K562 (cell line): Measurements from ENCODE around the gene CASP2. TPM values are rescaled to one million over a fixed set of nuclear protein-coding genes. Genes with fewer than 3 reads are reported as not detected.

Experiments
- ARID2 ChIP-seq: fragments of 450-650 bp; IDR thresholded peaks from 2 replicates; pipeline ENCODE4 v1.6.1; 2017; ENCODE audit warnings: antibody characterized with exemption, mild to moderate bottlenecking
- CREM ChIP-seq: IDR thresholded peaks from 2 replicates; pipeline ENCODE4 v1.6.1; 2014; ENCODE audit warnings: antibody characterized with exemption, low read depth
- FOS ChIP-seq: IDR thresholded peaks from 3 replicates; pipeline ENCODE4 v1.6.1; 2011; ENCODE audit not compliant: insufficient read length; ENCODE audit errors: extremely low read depth
- KDM1A ChIP-seq, 2 experiments: fragments of 450-650 bp; IDR thresholded peaks; 2 replicates each; pipeline ENCODE4 v1.6.1; 2016; ENCODE audit warnings: mild to moderate bottlenecking in 2 of 2
- KLF6 ChIP-seq: fragments of 250-450 bp; sonication (Bioruptor Pico); IDR thresholded peaks from 2 replicates; pipeline ENCODE4 v1.4.0; 2020; ENCODE audit warnings: mild to moderate bottlenecking, moderate library complexity, borderline replicate concordance
- MCM5 ChIP-seq: fragments of 450-650 bp; IDR thresholded peaks from 2 replicates; pipeline ENCODE4 v1.6.1; 2016; ENCODE audit warnings: low read depth
- NFATC3 ChIP-seq: fragments of 450-650 bp; IDR thresholded peaks from 2 replicates; pipeline ENCODE4 v1.6.1; 2017; ENCODE audit warnings: mild to moderate bottlenecking
- SNRNP70 ChIP-seq: fragments of 200-400 bp; formaldehyde crosslinking; optimal IDR thresholded peaks from 2 replicates; pipeline ENCODE3; 2017; ENCODE audit warnings: low read depth, low read length
- ZNF124 ChIP-seq: sonication (generic); formaldehyde crosslinking; IDR thresholded peaks from 2 replicates; pipeline ENCODE4 v1.8.1; 2022; ENCODE audit warnings: missing genetic modification reagents
- ZNF197 ChIP-seq: fragments of 200-800 bp; sonication (Bioruptor generic); IDR thresholded peaks from 2 replicates; pipeline ENCODE4 v1.6.1; 2016; ENCODE audit warnings: low read depth, missing genetic modification characterization, missing compliant biosample characterization
- polyA plus RNA-seq, 8 experiments: library from polyadenylated mRNA; depleted of rRNA in 4 of 8; stranded (reverse) in 5 of 8; unstranded in 3 of 8; fragments of >200 nt; fragmentation: Nextera tagmentation in 2 of 8; fragmentation: Illumina TruSeq in 1 of 8; extraction: Ambion mirVana in 2 of 8; extraction: Trizol in 1 of 8; gene quantifications; 2 replicates each; pipeline versions ENCODE4 v1.2.1 to v1.2.3, GENCODE V29; 2011 to 2014; ENCODE audit warnings: inconsistent platforms in 1 of 8, missing spikeins in 1 of 8
- total RNA-seq, 7 experiments: library from RNA; depleted of rRNA in 6 of 7; stranded (reverse); fragments of >200 nt in 6 of 7; fragmentation: Illumina TruSeq in 2 of 7; extraction: Trizol in 2 of 7; gene quantifications; 2 replicates each; pipeline versions ENCODE4 v1.2.1 to v1.2.3, GENCODE V29; 2011 to 2021; ENCODE audit warnings: low replicate concordance in 1 of 7
- TF ChIP-seq, protein P1 (sequence below): fragments of 200-600 bp; sonication (generic); IDR thresholded peaks from one replicate; pipeline ENCODE4 v1.6.1; 2012; ENCODE audit warnings: mild to moderate bottlenecking, low read depth, low read length, inconsistent platforms
- TF ChIP-seq, protein P2 (sequence below): sonication (generic); formaldehyde crosslinking; IDR thresholded peaks from 2 replicates; pipeline ENCODE4 v1.8.1; 2023; ENCODE audit warnings: mild to moderate bottlenecking, missing genetic modification reagents
- TF ChIP-seq, protein P3 (sequence below): fragments of 250-450 bp; sonication (Bioruptor Pico); IDR thresholded peaks from 2 replicates; pipeline ENCODE4 v1.8.0; 2022; ENCODE audit warnings: moderate library complexity, mild to moderate bottlenecking, inconsistent platforms

CASP2 gene
- total and polyA plus RNA-seq, 9 of the 15 experiments (the other 6 are each of a cell fraction or from before 2014, with no cell fraction given), result 18.8 to 64.9 (median 24.1) TPM

GRCh38 chr7:143287935-143288826 lies at the start of gene CASP2 (continued):
- TF ChIP-seq, protein P1, sequence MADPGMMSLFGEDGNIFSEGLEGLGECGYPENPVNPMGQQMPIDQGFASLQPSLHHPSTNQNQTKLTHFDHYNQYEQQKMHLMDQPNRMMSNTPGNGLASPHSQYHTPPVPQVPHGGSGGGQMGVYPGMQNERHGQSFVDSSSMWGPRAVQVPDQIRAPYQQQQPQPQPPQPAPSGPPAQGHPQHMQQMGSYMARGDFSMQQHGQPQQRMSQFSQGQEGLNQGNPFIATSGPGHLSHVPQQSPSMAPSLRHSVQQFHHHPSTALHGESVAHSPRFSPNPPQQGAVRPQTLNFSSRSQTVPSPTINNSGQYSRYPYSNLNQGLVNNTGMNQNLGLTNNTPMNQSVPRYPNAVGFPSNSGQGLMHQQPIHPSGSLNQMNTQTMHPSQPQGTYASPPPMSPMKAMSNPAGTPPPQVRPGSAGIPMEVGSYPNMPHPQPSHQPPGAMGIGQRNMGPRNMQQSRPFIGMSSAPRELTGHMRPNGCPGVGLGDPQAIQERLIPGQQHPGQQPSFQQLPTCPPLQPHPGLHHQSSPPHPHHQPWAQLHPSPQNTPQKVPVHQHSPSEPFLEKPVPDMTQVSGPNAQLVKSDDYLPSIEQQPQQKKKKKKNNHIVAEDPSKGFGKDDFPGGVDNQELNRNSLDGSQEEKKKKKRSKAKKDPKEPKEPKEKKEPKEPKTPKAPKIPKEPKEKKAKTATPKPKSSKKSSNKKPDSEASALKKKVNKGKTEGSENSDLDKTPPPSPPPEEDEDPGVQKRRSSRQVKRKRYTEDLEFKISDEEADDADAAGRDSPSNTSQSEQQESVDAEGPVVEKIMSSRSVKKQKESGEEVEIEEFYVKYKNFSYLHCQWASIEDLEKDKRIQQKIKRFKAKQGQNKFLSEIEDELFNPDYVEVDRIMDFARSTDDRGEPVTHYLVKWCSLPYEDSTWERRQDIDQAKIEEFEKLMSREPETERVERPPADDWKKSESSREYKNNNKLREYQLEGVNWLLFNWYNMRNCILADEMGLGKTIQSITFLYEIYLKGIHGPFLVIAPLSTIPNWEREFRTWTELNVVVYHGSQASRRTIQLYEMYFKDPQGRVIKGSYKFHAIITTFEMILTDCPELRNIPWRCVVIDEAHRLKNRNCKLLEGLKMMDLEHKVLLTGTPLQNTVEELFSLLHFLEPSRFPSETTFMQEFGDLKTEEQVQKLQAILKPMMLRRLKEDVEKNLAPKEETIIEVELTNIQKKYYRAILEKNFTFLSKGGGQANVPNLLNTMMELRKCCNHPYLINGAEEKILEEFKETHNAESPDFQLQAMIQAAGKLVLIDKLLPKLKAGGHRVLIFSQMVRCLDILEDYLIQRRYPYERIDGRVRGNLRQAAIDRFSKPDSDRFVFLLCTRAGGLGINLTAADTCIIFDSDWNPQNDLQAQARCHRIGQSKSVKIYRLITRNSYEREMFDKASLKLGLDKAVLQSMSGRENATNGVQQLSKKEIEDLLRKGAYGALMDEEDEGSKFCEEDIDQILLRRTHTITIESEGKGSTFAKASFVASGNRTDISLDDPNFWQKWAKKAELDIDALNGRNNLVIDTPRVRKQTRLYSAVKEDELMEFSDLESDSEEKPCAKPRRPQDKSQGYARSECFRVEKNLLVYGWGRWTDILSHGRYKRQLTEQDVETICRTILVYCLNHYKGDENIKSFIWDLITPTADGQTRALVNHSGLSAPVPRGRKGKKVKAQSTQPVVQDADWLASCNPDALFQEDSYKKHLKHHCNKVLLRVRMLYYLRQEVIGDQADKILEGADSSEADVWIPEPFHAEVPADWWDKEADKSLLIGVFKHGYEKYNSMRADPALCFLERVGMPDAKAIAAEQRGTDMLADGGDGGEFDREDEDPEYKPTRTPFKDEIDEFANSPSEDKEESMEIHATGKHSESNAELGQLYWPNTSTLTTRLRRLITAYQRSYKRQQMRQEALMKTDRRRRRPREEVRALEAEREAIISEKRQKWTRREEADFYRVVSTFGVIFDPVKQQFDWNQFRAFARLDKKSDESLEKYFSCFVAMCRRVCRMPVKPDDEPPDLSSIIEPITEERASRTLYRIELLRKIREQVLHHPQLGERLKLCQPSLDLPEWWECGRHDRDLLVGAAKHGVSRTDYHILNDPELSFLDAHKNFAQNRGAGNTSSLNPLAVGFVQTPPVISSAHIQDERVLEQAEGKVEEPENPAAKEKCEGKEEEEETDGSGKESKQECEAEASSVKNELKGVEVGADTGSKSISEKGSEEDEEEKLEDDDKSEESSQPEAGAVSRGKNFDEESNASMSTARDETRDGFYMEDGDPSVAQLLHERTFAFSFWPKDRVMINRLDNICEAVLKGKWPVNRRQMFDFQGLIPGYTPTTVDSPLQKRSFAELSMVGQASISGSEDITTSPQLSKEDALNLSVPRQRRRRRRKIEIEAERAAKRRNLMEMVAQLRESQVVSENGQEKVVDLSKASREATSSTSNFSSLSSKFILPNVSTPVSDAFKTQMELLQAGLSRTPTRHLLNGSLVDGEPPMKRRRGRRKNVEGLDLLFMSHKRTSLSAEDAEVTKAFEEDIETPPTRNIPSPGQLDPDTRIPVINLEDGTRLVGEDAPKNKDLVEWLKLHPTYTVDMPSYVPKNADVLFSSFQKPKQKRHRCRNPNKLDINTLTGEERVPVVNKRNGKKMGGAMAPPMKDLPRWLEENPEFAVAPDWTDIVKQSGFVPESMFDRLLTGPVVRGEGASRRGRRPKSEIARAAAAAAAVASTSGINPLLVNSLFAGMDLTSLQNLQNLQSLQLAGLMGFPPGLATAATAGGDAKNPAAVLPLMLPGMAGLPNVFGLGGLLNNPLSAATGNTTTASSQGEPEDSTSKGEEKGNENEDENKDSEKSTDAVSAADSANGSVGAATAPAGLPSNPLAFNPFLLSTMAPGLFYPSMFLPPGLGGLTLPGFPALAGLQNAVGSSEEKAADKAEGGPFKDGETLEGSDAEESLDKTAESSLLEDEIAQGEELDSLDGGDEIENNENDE, result no peak
- TF ChIP-seq, protein P2, sequence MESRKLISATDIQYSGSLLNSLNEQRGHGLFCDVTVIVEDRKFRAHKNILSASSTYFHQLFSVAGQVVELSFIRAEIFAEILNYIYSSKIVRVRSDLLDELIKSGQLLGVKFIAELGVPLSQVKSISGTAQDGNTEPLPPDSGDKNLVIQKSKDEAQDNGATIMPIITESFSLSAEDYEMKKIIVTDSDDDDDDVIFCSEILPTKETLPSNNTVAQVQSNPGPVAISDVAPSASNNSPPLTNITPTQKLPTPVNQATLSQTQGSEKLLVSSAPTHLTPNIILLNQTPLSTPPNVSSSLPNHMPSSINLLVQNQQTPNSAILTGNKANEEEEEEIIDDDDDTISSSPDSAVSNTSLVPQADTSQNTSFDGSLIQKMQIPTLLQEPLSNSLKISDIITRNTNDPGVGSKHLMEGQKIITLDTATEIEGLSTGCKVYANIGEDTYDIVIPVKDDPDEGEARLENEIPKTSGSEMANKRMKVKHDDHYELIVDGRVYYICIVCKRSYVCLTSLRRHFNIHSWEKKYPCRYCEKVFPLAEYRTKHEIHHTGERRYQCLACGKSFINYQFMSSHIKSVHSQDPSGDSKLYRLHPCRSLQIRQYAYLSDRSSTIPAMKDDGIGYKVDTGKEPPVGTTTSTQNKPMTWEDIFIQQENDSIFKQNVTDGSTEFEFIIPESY, result peak; percentile 99
- TF ChIP-seq ZNF124 (CRISPR knock-in tag), result no peak
- TF ChIP-seq FOS, result peak; percentile 2
- TF ChIP-seq ARID2, result no peak
- peak; percentile 82; the same call in 1 of the 2 replicates for TF ChIP-seq NFATC3
- TF ChIP-seq CREM, result peak; percentile 53
- TF ChIP-seq ZNF197, result no peak; the same call in 1 of the 2 replicates
- TF ChIP-seq, protein P3, sequence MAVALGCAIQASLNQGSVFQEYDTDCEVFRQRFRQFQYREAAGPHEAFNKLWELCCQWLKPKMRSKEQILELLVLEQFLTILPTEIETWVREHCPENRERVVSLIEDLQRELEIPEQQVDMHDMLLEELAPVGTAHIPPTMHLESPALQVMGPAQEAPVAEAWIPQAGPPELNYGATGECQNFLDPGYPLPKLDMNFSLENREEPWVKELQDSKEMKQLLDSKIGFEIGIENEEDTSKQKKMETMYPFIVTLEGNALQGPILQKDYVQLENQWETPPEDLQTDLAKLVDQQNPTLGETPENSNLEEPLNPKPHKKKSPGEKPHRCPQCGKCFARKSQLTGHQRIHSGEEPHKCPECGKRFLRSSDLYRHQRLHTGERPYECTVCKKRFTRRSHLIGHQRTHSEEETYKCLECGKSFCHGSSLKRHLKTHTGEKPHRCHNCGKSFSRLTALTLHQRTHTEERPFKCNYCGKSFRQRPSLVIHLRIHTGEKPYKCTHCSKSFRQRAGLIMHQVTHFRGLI (CRISPR knock-in tag), result no peak
- no peak for TF ChIP-seq SNRNP70
- peak; percentile 69; the same call in 1 of the 2 replicates for TF ChIP-seq KLF6
- no peak for TF ChIP-seq MCM5
- TF ChIP-seq KDM1A (IDR thresholded peaks at IDR 0.05), result no peak
